ENCODE results near the gene MSGN1.

MSGN1 gene

DNA sequence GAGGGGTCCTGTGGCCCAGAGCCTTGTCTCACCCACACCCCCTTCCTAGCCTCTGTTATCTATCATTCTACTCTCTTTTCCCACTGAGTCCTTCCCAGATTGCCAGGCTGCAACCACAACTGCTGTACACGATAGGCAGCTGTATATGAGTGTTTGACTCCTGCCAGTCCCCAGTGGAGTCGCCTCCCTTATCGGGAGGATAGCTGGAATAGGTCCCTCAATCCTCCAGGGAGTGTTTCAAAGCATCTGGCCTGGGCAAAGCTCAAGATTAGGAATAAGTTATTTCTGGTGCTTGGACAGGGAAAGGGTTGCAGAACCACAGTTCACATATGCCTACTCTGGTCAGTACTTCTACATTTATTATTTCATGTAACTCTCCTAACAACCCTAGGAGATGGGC is 4.8 kb downstream of the MSGN1 start:
- TF ChIP-seq GATA3 (IDR thresholded peaks at IDR 0.05; ENCODE audit: low read depth, low read length), result no peak
- no peak for TF ChIP-seq GATA2 (IDR thresholded peaks at IDR 0.05; ENCODE audit: low read depth, low read length)

DNA sequence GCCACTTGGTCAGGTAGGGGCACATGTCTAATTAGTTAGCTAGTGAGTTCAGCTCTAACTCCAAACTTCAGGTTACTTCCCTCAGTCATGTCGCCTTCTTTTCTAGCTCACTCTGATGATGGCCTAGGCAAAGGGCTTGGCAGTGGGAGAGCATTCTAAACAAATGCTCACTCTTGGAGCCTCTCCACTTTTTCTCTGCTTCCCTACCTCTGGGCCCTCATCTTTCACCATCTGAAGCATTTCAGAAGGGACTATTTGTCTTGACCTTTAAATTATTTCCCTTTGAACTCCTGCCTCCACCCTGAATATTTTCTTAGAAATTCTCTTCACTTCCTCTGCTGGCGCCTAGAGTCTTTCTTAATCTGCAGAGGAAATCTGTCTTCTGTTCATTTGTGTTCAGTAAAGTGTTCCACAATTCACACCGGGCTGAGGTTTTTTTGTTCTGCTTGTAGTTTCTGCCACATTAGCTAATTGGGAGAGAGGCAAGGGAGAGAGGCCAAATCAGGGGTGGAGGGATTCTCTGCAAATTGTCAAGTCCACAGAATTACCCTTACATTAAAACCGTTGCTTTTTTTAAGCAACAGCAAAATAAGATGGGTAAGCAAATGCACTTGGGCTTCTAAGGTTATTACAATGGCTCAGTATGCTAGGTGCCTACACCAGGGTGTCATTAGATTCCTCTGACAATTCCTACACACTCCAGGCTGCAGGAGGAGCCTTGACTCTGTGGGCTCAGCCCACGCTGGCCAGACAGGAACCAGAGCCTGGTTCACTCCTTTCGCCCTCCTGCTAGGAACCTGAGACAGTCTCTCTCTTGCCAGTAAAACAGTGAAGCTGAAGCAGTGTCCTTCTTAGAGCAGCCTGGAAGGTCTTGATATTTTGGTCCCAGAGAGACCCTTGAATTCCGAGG is 5.5 kb downstream of the MSGN1 start:
- TF ChIP-seq GATA2 (IDR thresholded peaks at IDR 0.05; ENCODE audit: low read depth, low read length), result no peak
- TF ChIP-seq GATA3 (IDR thresholded peaks at IDR 0.05; ENCODE audit: low read depth, low read length), result no peak

DNA sequence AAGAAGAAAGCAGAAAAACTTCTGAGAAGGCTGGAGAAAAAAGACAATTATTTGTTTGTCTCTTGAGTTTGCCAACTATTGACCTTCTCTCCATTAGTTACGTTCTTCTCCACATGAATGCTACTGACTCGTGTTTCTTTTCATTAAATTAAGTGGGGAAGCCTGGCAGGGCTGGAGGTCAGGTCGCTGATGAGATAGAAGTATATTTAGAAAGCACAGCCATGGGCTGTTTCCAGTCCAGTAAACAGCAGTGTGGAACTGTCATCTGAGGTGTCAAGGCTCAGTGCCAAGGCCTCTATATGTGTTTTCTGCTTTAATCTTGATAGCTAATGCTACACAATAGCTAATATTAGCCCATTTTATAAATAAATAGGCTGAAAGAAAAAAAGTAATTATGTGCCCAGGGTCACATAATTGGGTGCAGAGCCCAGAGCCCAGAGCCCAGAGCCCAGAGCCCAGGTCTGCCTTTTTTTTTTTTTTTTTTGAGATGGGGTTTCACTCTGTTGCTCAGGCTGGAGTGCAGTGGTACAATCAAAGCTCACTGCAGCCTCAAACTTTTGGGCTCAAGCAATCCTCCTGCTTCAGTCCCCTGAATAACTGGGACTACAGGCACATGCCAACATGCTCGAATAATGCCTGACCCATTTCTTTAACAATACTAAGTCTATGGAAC is 6.3 kb downstream of the MSGN1 start:
- no peak for TF ChIP-seq GATA2 (IDR thresholded peaks at IDR 0.05; ENCODE audit: low read depth, low read length)
- TF ChIP-seq GATA3 (IDR thresholded peaks at IDR 0.05; ENCODE audit: low read depth, low read length), result no peak

DNA sequence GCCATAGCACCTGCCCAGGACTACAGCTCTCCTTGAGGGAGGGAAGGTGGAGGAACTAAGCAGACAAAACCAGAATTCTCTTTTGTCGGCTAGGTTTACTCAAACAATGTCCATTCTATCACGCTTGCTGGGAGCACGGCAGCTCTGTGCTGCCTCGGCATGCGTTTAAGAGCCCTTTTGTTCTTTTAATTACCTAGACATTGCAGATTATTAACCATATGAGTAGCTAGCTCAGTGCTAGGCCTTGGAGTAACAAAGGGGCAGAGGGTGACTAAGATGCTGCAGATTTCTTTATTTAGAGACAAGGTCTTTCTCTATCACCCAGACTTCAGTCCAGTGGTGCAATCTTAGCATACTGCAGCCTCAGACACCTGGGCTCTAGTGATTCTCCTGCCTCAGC is 11.1 kb downstream of the MSGN1 start:
- TF ChIP-seq GATA2 (IDR thresholded peaks at IDR 0.05; ENCODE audit: low read depth, low read length) (no peak), GATA3 (IDR thresholded peaks at IDR 0.05; ENCODE audit: low read depth, low read length) (no peak)

DNA sequence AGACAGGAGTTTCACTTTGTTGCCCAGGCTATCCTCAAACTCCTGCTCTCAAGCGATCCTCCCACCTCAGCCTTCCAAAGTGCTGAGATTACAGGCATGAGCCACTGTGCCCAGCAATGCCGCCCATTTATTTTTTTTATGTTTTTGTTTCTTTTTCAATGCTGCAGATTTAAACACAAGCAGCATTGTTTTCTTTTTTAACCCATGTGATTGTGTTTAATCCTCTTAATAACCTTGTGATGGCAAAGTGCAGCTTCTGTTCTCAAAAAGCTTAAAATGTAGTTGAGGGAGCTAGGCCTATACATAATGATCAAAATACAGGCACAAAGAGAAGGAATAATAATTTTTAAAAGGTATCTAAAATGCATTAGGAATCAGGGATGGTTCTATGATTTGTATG is 11.5 kb downstream of the MSGN1 start:
- TF ChIP-seq GATA2 (IDR thresholded peaks at IDR 0.05; ENCODE audit: low read depth, low read length) (no peak), GATA3 (IDR thresholded peaks at IDR 0.05; ENCODE audit: low read depth, low read length) (no peak)

DNA sequence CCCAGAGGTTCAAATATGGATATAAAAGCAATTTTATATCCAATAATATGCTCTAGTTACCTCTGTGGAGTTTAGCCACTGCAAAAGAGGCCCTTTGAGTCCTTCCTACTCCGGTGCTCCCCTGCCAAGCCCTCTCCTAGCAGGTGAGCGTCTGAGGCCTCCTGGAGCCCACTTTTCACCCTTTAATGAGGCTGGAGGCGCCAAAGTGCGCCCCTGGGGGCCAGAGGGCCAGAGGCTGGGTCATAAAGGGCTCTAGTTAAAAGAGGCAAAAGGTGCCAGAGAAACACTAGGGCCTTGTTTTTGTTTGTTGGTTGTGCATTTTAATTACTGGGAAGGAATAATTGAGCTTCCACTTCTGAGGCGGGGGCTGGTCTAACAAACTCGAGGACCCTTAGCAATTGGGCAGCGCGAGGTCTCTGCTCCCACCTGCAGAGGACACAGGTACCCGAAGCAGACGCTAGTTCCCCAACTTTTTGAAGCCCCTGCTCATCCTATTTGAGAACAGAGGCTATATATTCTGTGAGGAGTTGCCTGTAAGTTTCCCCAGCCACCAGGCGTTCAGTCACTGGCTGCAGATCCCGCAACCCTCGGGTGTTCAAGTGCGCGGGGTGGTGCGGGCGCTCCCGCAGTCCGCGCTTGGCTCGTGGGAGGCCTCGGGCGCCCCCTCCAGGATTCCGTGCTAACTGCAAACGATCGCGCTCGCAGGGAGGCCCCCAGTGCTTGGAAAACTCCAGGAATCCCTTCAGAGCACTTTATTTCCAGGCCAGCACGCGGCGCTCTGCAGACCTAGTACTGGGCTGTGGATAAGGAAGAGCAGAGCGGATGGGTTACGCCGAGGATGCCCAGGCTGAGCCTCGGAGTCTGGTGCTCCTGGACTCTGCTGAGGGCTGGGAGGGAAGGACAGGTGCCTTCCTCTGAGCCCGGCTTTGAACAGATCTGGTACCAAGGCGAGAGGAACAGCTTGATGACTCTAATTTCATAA is 14.1 kb downstream of the MSGN1 start:
- TF ChIP-seq GATA3 (IDR thresholded peaks at IDR 0.05; ENCODE audit: low read depth, low read length) (no peak), GATA2 (IDR thresholded peaks at IDR 0.05; ENCODE audit: low read depth, low read length) (no peak)

DNA sequence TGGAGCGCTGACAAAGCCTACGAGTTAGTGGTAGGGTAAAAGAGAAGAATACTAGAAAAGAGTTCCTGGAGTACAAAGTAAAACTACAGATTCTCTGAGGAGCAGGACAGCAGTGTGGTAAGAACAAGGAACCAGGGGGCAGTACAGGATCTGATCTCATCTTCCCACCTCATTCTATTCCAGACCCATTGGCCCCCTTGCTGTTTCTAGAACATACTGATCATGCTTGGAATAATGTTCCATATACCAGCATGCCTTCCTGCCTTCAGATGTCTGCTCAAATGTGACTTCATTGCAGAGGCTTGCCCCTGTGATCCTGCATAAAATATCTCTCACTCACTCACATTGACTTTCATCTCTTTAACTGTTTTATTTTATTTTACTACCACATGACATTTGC is 19.3 kb downstream of the MSGN1 start:
- TF ChIP-seq GATA2 (IDR thresholded peaks at IDR 0.05; ENCODE audit: low read depth, low read length) (no peak), GATA3 (IDR thresholded peaks at IDR 0.05; ENCODE audit: low read depth, low read length) (no peak)

DNA sequence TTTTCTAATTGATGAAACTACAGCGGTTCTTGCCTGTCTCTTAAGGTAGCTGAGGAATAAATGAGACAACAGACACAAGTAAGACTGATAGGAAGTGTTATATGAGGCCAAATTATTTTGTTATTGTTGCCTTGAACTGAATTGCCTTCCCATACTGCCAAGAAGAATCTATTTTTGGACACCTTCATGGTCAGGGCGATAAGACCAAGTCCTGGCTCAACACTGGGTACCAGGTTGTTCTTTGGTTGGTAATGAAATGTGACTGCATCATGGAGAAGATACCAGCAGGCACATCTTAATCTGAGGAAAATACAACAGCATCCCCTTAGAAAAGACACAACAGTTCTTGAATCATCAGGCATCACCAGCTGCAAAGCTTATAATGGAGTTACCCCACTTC is 23.7 kb downstream of the MSGN1 start:
- TF ChIP-seq GATA2 (IDR thresholded peaks at IDR 0.05; ENCODE audit: low read depth, low read length), result no peak
- TF ChIP-seq GATA3 (IDR thresholded peaks at IDR 0.05; ENCODE audit: low read depth, low read length), result no peak

DNA sequence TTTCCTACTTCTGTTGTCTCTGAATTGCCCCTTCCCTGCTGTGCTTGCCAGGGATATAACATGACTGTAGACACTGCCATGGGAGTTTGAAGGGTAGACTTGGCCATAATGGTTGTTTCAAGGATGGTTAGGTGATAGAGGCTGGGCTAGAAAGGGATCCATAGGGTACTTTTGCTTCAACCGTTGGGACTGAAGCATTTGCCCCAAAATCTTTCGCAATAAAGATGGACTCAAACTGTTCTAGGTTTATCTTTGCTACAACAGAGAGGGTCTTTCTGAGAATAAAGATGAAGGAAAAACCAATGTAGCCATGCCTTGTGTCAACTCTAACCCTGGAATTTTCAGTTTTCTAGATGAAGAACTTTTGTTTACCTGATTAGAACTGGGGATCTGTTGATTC is 27.2 kb downstream of the MSGN1 start:
- no peak for TF ChIP-seq GATA3 (IDR thresholded peaks at IDR 0.05; ENCODE audit: low read depth, low read length)
- no peak for TF ChIP-seq GATA2 (IDR thresholded peaks at IDR 0.05; ENCODE audit: low read depth, low read length)

DNA sequence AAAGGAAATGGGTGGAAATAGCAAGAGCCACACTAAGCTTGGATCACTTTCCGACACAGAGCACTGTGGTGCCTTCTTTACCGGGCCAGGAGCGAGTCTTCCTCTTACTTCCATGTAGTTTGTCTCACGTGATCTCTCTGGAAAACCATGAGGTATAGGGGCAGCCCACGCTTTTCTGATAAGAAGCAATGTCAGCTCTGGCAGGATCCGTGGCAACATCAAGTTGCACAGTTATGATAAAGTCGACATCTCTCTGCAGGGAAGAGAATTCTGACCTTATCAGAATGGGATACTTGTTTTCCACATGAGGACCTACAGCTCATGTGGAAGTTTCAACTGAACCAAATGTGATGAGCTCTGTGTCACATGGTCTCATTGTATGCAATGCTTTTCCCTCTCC is 29.5 kb downstream of the MSGN1 start:
- TF ChIP-seq GATA3 (IDR thresholded peaks at IDR 0.05; ENCODE audit: low read depth, low read length), result no peak
- TF ChIP-seq GATA2 (IDR thresholded peaks at IDR 0.05; ENCODE audit: low read depth, low read length), result no peak

DNA sequence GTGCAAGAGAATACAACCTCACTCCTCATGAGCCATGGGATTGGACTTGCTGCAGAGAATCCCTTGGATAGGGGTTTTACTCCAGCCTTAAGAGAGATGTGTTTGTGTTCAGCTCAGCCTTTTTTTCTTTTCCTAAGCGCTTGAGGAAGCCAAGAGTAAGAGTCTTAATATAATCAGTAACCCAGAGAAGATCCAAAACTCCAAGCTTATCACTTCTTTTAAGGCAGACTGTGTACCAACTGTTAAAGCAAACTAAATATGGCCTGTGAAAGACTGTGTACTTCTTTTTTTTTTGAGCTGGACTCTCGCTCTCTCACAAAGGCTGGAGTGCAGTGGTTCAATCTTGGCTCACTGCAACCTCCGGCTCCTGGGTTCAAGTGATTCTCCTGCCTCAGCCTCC is 30.4 kb downstream of the MSGN1 start:
- TF ChIP-seq GATA3 (IDR thresholded peaks at IDR 0.05; ENCODE audit: low read depth, low read length), result no peak
- TF ChIP-seq GATA2 (IDR thresholded peaks at IDR 0.05; ENCODE audit: low read depth, low read length), result no peak

DNA sequence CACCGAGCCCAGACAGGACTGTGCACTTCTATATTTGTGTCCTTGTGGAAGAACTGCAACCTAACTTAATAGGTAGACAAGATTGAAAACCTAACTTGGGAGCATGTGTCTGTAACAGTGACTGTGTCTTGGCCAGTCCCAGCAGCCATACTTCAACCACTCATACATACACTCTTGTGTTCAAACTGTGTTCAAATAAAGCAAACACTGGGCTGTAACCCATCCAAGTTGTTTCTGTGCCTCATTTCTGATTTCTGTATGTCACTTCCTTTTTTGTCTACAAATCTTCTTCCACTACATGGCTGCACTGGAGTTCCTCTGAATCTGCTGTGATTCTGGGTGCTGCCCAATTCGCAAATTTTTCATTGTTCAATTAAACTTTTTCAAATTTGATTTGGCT is 31.0 kb downstream of the MSGN1 start:
- no peak for TF ChIP-seq GATA3 (IDR thresholded peaks at IDR 0.05; ENCODE audit: low read depth, low read length)
- no peak for TF ChIP-seq GATA2 (IDR thresholded peaks at IDR 0.05; ENCODE audit: low read depth, low read length)

DNA sequence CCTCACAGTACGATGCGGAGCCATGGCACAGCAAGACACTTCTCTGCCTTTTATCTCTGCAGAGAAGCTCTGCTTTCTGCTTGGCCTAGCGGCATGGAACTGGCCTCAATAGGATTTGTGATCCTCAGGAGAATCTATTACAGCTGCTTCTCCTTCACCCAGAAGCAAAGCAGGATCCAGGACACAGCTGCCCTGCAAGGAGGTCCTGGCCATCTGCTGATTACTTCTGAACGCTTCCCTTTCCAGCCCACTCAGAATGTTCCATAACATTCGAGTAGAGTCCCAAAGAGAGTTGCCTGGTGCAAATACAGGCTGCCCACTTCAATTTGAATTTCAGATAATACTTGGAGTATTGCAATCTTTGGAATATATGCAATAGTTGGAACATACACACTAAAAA is 33.0 kb downstream of the MSGN1 start:
- no peak for TF ChIP-seq GATA2 (IDR thresholded peaks at IDR 0.05; ENCODE audit: low read depth, low read length)
- no peak for TF ChIP-seq GATA3 (IDR thresholded peaks at IDR 0.05; ENCODE audit: low read depth, low read length)

DNA sequence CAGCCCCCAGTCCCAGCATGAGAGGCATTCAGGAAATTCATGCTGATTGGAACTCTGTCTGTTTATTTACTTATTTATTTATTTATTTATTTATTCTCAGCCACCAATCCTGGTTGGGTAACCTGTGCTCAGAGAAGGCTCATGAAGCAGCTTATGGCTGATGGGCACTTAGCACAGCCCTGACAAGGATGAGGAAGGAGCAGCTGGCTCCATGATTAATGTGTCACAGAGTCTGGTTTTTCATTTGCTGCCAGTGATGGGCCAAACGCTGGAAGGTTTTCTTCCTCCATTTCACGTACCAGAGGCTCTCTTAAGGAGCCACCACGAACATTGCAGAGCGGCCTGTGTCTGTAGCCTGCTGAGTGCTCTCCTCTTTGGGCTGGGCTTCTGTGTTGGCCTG is 33.9 kb downstream of the MSGN1 start:
- no peak for TF ChIP-seq GATA2 (IDR thresholded peaks at IDR 0.05; ENCODE audit: low read depth, low read length)
- no peak for TF ChIP-seq GATA3 (IDR thresholded peaks at IDR 0.05; ENCODE audit: low read depth, low read length)

Data from SH-SY5Y (cell line).